ENCODE measurements around the gene INPP5D. TPM values are rescaled to one million over a fixed set of nuclear protein-coding genes. Genes with fewer than 3 reads are reported as not detected.

Gene INPP5D
- total RNA-seq, 3 donors from 2014 or later = 18.4 to 20.3 (median 20.0) TPM

DNA sequence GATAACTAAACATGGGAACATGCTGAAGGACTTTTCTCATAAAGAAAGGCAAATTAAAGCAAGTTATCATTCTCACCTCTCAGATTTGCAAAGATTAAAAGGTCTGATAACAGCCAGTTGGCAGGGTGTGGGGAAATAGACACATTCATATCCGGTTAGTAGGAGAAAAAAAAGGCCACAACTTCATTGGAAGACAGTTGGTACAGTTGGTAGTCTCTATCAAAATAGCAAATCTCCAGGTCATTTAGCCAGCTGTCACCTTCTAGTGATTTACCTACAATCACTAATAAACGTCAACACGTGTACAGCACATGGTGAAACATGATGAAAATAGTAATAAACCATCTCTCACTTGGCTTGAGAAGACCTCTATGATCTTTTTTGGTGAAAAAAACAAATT, 16.6 kb downstream of the INPP5D start:
- no peak for DNase-seq (ENCODE audit: low spot score in 2 of 2)
- intact Hi-C loops (cut with DNase I; ENCODE audit: low total_unique reads) = no loop called here
- no peaks in the 10 kb centered on the region for H3K36me3 ChIP-seq
- peaks cover 0 to 3% of the 10 kb centered on the region in 2 donors for H3K9me3 ChIP-seq
- H3K4me1 ChIP-seq = peaks cover 0 to 11% of the 10 kb centered on the region in 2 donors
- TF ChIP-seq CTCF (IDR thresholded peaks at IDR 0.05) (no peak), POLR2A (IDR thresholded peaks at IDR 0.05) (no peak), POLR2AphosphoS5 (IDR thresholded peaks at IDR 0.05) (no peak)
- no peak overlapping the region for H3K4me3 ChIP-seq
- no peaks in the 10 kb centered on the region for H3K27me3 ChIP-seq
- no peak overlapping the region for H3K27ac ChIP-seq

DNA sequence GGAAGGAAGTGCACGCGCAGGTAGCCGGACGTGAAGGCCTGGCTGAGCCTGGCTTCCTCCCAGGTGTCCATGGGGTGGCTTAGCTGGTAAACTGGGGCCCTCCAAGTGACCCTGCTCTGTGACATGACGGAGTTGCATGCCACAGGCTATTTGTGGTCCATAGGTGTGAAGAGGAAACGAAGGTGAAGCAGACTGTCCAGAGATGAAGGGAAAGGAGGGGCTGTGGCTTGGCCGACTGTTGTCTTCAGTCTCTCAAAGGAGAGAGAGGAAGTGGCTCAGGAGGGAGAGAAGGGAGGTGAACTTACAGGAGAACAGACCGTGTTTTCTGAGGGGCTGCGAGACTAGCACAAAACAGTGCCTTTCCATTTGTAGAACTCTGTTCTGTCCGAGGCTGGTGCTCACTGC, 19.3 kb downstream of the INPP5D start:
- H3K9me3 ChIP-seq = no peaks in the 10 kb centered on the region
- no peak for TF ChIP-seq CTCF (IDR thresholded peaks at IDR 0.05)
- H3K27me3 ChIP-seq = no peaks in the 10 kb centered on the region
- peak overlapping the region in 1 of 2 donors; percentile 43 for H3K27ac ChIP-seq
- no peak overlapping the region for H3K4me3 ChIP-seq
- intact Hi-C loops (cut with DNase I; ENCODE audit: low total_unique reads) = no loop called here
- peaks cover 0 to 11% of the 10 kb centered on the region in 2 donors for H3K4me1 ChIP-seq
- no peaks in the 10 kb centered on the region for H3K36me3 ChIP-seq
- DNase-seq (ENCODE audit: low spot score in 2 of 2) = peak in 1 of 2 donors; percentile 22

GRCh38 chr2:233079953-233080835, 20.1 kb downstream of the INPP5D start:
- H3K36me3 ChIP-seq = no peaks in the 10 kb centered on the region

GRCh38 chr2:233080836-233081229, 20.7 kb downstream of the INPP5D start:
- TF ChIP-seq CTCF (IDR thresholded peaks at IDR 0.05) (no peak), POLR2AphosphoS5 (IDR thresholded peaks at IDR 0.05) (no peak), POLR2A (IDR thresholded peaks at IDR 0.05) (no peak)
- H3K4me1 ChIP-seq = peaks cover 0 to 4% of the 10 kb centered on the region in 2 donors
- DNase-seq (ENCODE audit: low spot score in 2 of 2) = peak in 1 of 2 donors; percentile 19
- intact Hi-C loops (cut with DNase I; ENCODE audit: low total_unique reads) = no loop called here
- no peaks in the 10 kb centered on the region for H3K36me3 ChIP-seq
- no peaks in the 10 kb centered on the region for H3K27me3 ChIP-seq
- no peak overlapping the region for H3K4me3 ChIP-seq
- H3K9me3 ChIP-seq = no peaks in the 10 kb centered on the region
- peak overlapping the region in 1 of 2 donors; percentile 12 for H3K27ac ChIP-seq

More at GRCh38 chr2:233079953-233080835, 20.1 kb downstream of the INPP5D start:
- H3K4me3 ChIP-seq = no peak overlapping the region
- peak in 1 of 2 donors; percentile 17 for DNase-seq (ENCODE audit: low spot score in 2 of 2)
- H3K4me1 ChIP-seq = peaks cover 0 to 11% of the 10 kb centered on the region in 2 donors
- TF ChIP-seq CTCF (IDR thresholded peaks at IDR 0.05) (no peak), POLR2A (IDR thresholded peaks at IDR 0.05) (no peak), POLR2AphosphoS5 (IDR thresholded peaks at IDR 0.05) (no peak)
- no peak overlapping the region for H3K27ac ChIP-seq
- intact Hi-C loops (cut with DNase I; ENCODE audit: low total_unique reads) = no loop called here
- no peaks in the 10 kb centered on the region for H3K9me3 ChIP-seq
- no peaks in the 10 kb centered on the region for H3K27me3 ChIP-seq

- Histone ChIP-seq H3K4me3 (no peak overlapping the region), H3K4me1 (peaks cover 0 to under 1% of the 10 kb centered on the region in 2 donors), H3K27ac (peak overlapping the region in 1 of 2 donors; percentile 63), H3K9me3 (no peaks in the 10 kb centered on the region), H3K36me3 (no peaks in the 10 kb centered on the region), H3K27me3 (no peaks in the 10 kb centered on the region)
- TF ChIP-seq POLR2A (IDR thresholded peaks at IDR 0.05) (no peak), POLR2AphosphoS5 (IDR thresholded peaks at IDR 0.05) (no peak), CTCF (IDR thresholded peaks at IDR 0.05) (no peak)
- intact Hi-C loops (cut with DNase I; ENCODE audit: low total_unique reads) = no loop called here
- DNase-seq (ENCODE audit: low spot score in 2 of 2) = peak in 1 of 2 donors; percentile 22
These were observed 21.1 kb downstream of the INPP5D start for GRCh38 chr2:233081232-233081730.
